GM19025 (cell line): ENCODE data around the gene PDZRN3.

Experiments
- ATAC-seq: cut with Tn5 transposase; IDR thresholded peaks from one replicate; pipeline ENCODE4 v1.9.1; 2021; ENCODE audit warnings: mild to moderate bottlenecking, low read depth, moderate library complexity; ENCODE audit not compliant: unreplicated experiment

PDZRN3 gene

DNA sequence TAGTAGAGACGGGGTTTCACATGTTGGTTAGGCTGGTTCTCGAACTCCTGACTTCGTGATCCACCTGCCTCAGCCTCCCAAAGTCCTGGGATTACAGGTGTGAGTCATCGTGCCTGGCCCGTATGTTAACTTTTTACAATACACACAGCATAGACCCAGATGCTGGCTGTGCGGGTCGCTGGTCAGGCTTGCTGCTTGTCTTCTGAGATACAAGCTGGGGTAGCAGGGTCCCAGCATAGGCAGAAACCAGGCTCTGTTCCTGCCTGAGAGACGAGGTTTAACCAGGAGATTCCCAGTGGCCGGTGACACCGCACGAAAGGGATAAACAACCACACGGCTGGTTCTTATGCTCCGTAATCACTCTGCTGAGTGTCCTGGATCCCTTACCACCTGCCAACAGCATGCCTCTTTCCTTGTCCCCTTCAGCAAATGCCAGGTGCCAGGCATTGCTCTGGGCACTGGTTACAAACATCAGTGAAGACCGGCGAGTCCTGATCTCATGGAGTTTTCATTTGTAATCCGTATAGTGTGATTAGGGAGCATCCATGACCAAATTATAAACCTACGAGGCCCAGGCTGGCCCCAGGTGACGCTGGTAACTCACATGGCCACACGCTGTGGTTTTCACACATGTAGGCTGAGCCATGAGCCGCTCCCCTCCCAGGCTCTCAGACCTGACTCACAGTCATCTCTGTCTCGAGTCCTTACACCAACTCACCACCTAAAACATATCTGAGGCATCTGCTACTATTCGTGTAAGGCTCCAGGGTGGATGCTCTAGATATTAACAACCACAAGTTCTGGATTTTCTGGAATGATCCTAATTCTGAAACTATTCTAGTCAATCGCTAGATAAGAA is 125.7 kb downstream of the PDZRN3 start:
- ATAC-seq, result peak; percentile 43

- ATAC-seq, result no peak
Observed at GRCh38 chr3:73497646-73498406, 126.9 kb downstream of the PDZRN3 start.

DNA sequence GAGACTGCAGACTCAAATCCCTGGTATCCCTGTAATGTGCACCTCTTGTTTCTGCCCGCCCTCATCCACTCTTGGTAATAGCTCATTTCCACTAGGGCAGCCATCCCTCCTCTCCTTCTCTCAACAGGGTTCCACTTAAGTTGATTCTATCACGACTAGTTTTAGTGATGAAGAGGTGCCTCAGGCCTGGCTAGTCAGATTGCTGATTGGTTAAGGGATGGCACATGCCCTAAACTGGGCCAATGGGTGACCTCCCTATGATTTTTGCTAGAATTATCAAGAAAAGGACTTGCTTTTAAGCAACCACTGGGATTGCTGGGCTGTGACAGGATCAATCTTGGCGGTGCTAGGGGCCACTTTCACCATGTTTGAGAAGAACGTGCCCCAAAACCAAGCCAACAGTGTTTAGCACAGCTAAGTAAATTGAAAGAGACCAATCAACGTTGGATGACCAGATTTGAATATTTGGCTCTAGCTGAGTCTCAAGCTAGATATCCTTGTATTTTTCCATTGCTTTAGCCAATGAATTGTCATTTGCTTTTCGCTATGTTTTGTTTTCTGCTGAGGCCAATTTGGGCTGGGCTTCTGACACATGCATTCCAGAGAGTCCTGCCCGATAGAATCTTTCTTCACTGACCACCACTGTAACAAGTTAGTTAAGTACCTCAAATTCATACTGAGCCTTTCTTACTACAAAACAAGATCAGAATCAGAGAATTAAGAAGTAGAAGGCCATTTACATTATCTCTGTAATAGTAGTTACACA is 131.0 kb downstream of the PDZRN3 start:
- ATAC-seq, result no peak

GRCh38 chr3:73492186-73492585 is 132.6 kb downstream of the PDZRN3 start:
- ATAC-seq, result no peak

- no peak for ATAC-seq
Observed at GRCh38 chr3:73491287-73491662, 133.5 kb downstream of the PDZRN3 start.

DNA sequence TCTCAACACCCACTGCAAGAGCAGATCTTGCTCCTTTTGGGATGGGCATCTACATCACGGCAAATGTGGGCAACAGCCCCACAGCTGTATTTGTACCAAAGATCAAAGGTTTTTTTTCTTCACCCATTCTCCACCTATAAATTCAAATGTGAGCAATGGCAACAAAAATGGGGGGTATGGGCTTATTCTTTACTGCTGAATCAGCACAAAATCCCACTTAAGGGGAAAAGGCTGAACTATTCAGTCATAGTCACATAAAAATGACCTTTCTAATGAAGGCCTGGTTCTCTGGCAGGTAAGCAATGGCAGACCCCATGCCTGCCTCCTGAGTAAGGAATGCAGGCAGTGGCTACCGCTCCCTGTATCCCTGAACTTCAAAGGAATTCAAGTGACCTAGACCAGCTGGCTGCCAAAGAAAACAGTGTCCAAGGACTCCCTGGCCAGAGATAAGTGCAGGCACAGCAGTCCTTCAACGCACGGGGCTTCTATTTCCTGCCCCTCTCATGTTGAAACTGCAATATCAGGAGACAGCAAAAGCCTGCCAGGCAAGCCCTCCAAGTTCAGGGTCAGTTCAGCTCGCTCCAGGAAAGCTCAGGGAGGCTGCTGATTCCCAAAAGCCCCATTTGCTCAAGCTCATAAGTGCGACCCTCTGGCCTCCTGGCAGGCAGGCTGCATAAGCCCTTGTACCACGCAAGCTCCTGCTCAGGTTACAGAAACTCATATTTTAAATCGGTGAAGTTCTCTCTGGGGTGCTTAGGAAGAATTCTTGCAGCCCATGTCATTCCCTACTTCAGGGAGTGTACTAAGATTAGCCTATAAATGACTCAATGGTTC is 134.1 kb downstream of the PDZRN3 start:
- ATAC-seq, result no peak

DNA sequence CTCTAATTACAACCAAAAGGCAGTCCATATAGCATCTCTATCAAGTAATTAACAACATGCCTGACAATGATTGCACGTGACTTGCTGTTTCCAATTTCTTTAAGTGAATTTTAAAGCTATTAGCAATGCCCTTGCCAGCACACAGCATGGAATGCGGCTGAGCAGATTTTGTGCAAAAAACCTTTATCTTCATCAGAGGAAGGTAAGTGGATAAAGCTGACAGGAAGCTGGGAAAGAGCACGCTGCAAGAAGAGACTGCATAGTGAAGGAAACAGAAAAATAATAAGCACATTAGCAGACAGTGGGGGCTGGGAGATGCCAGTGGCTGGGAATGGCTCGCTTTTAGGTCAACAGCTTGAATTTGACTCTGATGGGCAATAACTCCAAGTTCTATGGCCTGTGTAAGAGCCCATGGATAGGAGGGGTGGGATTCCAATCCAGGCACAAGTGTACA is 138.8 kb downstream of the PDZRN3 start:
- ATAC-seq, result no peak

GRCh38 chr3:73484656-73485248 is 140.0 kb downstream of the PDZRN3 start:
- ATAC-seq, result peak; percentile 76

DNA sequence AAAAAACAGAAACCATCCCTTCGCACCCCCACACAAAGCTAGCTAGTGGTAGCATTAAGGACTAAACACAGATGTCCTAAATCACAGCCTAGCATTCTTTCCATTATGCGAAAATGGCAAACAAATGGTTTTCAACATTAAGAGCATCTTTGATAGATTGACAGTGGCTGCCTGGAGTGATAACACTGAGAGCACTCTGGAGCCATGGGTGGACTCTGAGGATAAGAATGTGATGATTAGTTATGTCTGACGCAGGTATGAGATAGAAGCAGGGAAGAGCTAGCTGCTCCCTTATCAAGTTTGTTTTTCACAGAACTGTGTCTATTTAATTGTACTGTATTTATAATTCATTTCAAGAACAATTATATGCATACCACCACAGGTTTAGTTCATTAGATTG is 142.9 kb downstream of the PDZRN3 start:
- no peak for ATAC-seq

DNA sequence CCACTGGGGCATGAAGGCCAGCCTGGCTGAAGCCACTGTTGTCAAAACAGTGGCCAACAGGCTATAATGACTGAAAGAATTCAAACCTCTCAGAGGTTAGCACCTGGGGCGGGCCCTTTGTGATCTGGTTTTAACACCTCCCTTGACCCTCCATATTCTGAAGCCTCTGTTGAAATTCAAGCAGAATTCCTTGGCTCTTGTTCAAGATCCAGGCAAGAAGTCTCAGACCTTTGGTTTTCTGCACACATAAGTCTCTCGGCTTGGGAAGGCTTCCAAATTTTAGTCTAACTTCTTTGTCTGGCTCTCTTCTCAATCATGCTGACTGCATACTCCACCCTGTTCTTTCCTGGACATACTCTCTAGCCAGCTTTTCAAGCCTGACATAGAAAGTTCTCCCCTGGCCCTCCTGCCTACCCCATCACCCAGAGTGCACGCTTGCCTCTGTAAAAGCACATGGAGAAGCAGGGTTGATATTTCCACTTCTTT is 144.5 kb downstream of the PDZRN3 start:
- no peak for ATAC-seq

- ATAC-seq, result no peak
Observed at GRCh38 chr3:73479325-73479724, 145.4 kb downstream of the PDZRN3 start.

GRCh38 chr3:73478858-73479257 is 145.9 kb downstream of the PDZRN3 start:
- ATAC-seq, result no peak

GRCh38 chr3:73475717-73476116 is 149.0 kb downstream of the PDZRN3 start:
- no peak for ATAC-seq

- no peak for ATAC-seq
Observed at GRCh38 chr3:73475175-73475574, 149.6 kb downstream of the PDZRN3 start.

GRCh38 chr3:73474619-73475018 is 150.1 kb downstream of the PDZRN3 start:
- ATAC-seq, result no peak

DNA sequence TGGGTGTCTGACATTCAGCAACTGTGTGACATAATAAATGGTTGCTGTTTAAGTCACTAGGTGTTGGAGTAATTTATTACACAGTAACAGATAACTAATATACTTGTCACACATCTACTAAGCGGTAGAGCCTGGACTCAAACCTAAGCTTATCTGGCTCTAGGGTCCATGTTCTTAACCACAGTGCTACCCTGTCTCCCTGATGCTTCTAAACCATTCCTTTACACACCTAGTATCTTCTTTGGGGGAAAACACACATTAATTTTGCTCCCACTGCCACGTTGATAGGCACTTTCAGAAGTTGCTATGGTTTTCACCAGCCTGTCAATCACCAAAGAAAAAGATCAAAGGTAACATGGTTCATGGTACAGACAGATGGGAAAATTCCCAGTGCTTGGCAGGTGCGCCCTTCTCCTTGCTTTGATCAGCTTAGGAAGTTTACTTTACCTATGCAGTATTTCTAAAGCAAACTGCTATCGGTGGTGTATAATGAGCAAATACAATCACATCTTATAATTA is 150.8 kb downstream of the PDZRN3 start:
- ATAC-seq, result no peak

GRCh38 chr3:73473181-73473897 is 151.4 kb downstream of the PDZRN3 start:
- ATAC-seq, result no peak

DNA sequence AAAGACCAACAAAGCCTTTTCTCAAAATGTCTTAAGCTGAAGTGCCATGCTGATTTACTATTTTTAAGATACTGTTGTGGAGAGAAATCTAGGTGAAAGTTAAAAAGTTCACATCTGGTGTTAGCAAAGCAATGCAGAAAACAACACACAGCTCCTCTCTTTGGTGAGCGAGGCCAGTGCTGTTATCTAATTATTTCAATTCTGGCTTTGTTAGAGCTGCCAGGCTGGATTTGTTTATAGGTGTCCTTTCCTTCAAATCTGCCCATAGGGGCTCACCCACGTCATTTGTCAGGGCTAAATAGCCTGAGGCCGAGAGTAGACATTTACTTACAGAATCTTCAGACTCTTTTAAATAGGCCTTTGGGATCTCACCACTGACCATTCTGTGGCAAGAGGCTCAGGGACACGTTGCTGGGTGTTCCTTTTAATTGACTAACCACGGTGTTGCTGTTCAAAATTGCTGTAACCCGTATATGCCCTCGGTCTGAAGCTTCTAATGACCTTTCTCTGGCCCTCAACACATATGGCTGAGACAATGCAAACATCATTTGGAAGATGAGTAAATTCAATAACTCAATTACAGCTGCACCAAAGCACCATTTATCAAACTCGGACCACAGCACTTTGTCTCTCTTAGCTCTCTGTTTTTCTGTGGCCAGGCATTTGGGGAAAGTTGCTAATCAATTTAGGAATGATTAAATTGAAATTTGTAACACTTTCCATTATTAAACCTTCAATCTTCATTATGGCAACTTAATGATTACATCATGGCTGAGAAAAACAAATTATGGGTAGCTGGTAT is 152.6 kb downstream of the PDZRN3 start:
- ATAC-seq, result no peak
